ENCODE results near the gene VPS37B.

Gene VPS37B

DNA sequence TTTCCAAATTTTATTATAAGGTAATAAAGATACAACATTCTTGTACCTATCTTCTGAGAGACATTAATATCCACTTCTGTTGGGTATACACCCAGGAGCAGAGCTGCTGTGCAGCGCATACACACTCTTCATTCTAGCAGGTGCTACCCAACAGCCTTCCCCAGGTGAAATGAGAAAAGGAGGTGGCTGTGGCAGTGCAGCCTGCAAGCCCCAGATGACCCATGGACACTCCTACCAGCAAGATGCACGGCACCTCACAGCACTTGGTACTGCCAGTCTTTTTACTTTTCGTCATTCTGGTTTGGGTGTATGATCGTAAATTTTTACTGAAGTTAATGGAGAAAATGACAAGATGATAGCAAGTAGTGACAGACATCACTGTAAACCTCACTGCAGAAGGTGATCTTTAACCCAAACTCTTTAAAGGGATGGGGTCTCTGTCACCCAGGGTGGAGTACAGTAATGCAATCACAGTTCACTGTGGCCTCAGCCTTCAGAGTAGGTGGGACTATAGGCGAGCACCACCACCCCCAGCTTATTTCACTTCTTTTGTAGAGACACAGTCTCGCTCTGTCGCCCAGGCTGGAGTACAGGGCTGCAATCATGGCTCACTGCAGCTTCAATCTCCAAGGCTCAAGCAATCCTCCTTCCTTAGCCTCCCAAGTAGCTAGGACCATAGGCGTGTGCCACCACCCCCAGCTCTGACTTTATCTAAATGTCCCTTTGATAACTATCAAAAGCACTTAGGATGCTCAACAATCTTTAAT lies 26.5 kb downstream of the VPS37B start:
- H3K4me3 ChIP-seq (ENCODE audit: control insufficient read depth, low read depth, low read length): no peak overlapping the region
- DNase-seq (ENCODE audit: low read depth): no peak

DNA sequence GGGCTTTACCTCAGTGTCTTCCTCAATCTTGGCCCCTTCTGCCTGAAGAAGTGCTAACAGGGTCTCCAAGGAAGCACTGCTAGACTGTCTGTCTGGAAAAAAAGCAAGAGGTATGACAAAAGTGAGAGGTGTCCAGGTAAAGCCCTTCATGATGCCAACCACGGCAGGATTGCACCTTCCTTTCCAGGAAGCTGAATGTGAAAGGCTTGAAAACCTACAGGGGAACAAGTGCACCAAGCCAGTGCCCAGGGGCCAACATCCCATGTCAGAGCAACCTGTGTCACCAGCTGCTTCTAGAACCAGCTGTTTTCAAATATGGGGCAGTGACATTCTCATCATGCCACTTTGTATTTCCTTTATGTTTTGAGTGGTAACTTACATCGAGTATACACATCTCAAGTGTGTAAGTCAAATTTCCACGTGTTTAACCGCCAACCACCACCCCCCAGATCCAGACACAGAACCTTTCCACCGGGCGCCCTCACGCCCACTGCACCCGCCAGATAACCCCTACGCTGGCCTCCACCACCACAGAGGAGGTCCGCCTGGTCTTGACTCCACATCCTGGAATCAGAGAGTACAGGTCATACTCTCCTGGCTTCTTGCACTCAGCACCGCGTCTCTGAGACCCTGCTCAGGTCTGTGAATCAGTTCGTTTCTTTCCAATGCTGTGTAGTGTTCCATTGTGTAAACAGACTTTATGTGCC lies 27.3 kb downstream of the VPS37B start:
- DNase-seq (ENCODE audit: low read depth): no peak
- TF ChIP-seq, protein P1, sequence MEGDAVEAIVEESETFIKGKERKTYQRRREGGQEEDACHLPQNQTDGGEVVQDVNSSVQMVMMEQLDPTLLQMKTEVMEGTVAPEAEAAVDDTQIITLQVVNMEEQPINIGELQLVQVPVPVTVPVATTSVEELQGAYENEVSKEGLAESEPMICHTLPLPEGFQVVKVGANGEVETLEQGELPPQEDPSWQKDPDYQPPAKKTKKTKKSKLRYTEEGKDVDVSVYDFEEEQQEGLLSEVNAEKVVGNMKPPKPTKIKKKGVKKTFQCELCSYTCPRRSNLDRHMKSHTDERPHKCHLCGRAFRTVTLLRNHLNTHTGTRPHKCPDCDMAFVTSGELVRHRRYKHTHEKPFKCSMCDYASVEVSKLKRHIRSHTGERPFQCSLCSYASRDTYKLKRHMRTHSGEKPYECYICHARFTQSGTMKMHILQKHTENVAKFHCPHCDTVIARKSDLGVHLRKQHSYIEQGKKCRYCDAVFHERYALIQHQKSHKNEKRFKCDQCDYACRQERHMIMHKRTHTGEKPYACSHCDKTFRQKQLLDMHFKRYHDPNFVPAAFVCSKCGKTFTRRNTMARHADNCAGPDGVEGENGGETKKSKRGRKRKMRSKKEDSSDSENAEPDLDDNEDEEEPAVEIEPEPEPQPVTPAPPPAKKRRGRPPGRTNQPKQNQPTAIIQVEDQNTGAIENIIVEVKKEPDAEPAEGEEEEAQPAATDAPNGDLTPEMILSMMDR (IDR thresholded peaks at IDR 0.05; ENCODE audit: control insufficient read depth, insufficient read depth, low read depth, low read length, missing control alignments): no peak
- no peak overlapping the region for H3K4me3 ChIP-seq (ENCODE audit: control insufficient read depth, low read depth, low read length)

More for the DNA sequence above, 26.5 kb downstream of the VPS37B start:
- TF ChIP-seq, protein P1 (IDR thresholded peaks at IDR 0.05; ENCODE audit: control insufficient read depth, insufficient read depth, low read depth, low read length, missing control alignments): no peak

DNA sequence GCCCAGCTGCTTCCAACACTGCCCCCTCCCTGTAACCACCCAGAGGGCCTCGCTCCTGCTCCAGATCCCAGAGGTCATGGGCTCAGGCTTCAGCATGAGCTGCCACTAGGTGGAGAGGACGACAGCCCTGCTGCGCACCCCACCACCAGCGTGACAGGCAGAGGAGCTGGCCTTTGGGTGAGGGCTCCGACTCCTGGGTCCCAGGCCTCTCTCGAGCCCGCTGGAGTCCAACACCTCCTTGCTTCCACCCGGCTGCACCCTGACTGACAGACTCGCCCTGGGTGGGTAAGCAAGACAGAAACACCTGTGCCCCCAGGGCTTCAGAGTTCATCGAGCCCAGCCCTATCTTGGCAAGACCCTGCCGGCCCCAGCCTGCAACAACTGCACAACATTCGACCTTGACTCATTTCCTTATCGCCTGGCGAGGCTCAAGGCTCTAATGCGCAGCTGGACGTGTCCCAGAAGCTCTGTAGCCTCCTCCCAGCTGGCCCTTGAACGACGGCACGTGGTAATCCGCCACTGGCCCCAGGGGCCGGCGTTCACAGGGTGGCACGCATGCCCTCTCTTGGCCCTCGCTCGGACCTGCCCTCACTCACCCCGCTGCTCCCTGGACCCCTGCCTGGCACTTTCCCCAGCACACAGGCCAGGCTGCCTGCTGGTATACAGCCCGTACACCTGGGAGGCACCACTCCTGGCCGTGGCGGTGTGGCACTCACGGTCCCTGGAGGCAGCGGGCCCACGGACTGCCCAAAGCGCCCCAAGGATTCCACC lies 28.0 kb downstream of the VPS37B start:
- no peak for DNase-seq (ENCODE audit: low read depth)
- TF ChIP-seq, protein P1 (IDR thresholded peaks at IDR 0.05; ENCODE audit: control insufficient read depth, insufficient read depth, low read depth, low read length, missing control alignments): no peak
- no peak overlapping the region for H3K4me3 ChIP-seq (ENCODE audit: control insufficient read depth, low read depth, low read length)

DNA sequence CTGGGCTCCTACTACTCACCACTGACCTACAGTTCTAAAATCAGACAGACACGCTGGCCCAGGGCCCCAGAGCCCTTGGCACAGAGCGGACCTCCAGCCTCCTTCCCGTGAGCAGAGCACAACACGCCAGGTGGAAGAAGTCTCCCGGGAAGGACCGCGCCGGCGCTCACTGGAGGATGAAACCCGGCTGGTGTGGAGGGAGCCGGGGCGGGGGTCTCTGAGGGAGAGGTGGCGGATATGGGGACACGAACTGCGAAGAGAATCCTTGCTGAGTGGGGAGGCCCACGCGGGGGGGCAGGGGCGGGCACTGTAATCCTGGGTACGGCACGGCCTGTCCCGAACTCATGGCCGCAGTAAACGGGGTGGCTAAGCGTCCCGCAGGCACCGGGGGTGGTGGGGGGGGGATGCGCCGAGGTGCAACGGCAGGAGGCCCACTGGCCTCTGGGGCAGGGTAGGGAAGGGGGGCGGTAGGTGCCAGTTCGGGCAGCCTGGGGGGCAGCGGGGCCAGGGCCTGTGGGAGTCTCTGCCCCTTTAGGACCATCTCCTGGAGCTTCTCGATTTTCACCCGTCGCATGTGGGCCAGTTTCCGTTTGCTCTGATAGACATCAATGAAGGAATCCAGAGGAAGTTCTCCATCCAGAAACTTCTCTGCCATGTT lies 28.8 kb downstream of the VPS37B start:
- DNase-seq (ENCODE audit: low read depth): no peak
- TF ChIP-seq, protein P1 (IDR thresholded peaks at IDR 0.05; ENCODE audit: control insufficient read depth, insufficient read depth, low read depth, low read length, missing control alignments): no peak
- no peak overlapping the region for H3K4me3 ChIP-seq (ENCODE audit: control insufficient read depth, low read depth, low read length)

DNA sequence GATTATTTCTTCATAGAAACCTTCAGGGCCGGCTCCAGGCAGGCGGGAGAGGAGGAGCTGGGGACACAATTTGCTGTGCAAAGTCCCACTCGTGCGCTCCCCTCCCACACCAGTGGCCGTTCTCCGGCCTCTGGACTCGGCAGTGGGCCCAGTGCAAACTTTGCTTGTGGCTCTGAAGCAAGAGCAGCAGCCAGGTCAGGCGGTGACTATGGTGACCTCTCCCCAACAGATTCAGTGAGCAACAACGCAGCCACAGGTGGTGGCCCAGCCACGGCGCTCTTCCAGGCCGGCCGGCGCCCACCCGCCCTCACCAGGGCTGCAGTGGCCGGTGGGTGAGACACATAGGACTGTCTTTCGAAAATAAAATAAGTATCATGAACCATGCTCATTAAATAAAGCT lies 29.5 kb downstream of the VPS37B start:
- no peak overlapping the region for H3K4me3 ChIP-seq (ENCODE audit: control insufficient read depth, low read depth, low read length)
- TF ChIP-seq, protein P1 (IDR thresholded peaks at IDR 0.05; ENCODE audit: control insufficient read depth, insufficient read depth, low read depth, low read length, missing control alignments): no peak
- no peak for DNase-seq (ENCODE audit: low read depth)

Data from AG09309 (cell line).